A673 (cell line): ENCODE results near the gene CPNE1.

Source experiments
- EZH2 ChIP-seq: fragments of 200-600 bp; sonication (generic); IDR thresholded peaks from 2 replicates; pipeline ENCODE4 v1.6.1; 2017; ENCODE audit warnings: borderline replicate concordance, low read depth, mild to moderate bottlenecking, mixed read lengths, antibody characterized with exemption, low read length; ENCODE audit not compliant: poor library complexity, severe bottlenecking
- TF ChIP-seq, protein P1 (sequence below): fragments of 300-800, 200-600 bp; sonication (generic); conservative IDR thresholded peaks from 2 replicates; pipeline ENCODE4 v1.5.1; 2017; ENCODE audit warnings: low read depth, mild to moderate bottlenecking, antibody characterized with exemption, low read length, moderate library complexity, mixed read lengths

DNA sequence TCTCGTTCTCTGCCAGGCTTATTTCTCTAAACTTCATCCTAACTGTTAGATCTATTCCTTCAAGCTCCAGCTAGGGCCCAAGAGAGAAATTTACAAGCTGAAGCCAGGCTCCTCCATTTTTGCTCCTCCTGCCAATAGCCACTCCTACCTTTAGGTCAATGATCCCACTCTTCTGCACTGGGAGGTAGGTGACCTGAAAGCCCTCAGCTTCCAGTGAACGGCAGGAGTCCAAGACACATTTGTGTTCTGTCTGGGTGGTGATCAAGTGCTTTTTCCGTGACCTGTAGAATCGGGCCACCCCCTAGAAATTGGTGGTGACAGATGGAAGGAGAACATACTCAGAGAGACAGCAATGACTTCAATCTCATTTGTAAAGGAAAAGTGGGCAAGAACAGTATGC is 25.6 kb upstream of the CPNE1 start:
- TF ChIP-seq EZH2, result no peak
- TF ChIP-seq, protein P1, sequence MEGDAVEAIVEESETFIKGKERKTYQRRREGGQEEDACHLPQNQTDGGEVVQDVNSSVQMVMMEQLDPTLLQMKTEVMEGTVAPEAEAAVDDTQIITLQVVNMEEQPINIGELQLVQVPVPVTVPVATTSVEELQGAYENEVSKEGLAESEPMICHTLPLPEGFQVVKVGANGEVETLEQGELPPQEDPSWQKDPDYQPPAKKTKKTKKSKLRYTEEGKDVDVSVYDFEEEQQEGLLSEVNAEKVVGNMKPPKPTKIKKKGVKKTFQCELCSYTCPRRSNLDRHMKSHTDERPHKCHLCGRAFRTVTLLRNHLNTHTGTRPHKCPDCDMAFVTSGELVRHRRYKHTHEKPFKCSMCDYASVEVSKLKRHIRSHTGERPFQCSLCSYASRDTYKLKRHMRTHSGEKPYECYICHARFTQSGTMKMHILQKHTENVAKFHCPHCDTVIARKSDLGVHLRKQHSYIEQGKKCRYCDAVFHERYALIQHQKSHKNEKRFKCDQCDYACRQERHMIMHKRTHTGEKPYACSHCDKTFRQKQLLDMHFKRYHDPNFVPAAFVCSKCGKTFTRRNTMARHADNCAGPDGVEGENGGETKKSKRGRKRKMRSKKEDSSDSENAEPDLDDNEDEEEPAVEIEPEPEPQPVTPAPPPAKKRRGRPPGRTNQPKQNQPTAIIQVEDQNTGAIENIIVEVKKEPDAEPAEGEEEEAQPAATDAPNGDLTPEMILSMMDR, result no peak
